Activated CD4-positive, alpha-beta memory T cell treated with anti-CD3 and anti-CD28 coated beads for 36 hours (primary cell): ENCODE measurements around the gene MOB1B. TPM values are rescaled to one million over a fixed set of nuclear protein-coding genes. Genes with fewer than 3 reads are reported as not detected.

ENCODE experiments used
- CTCF ChIA-PET: fragments of 350-600 bp; sonication (Branson Sonifier 250); formaldehyde crosslinking; loops from one replicate; lab custom pipeline; 2021; ENCODE audit warnings: antibody characterized with exemption, inconsistent platforms; lab: Charles Lee
- POLR2A ChIA-PET: fragments of 350-600 bp; sonication (Branson Sonifier 250); formaldehyde crosslinking; loops from one replicate; lab custom pipeline; 2021; ENCODE audit warnings: antibody characterized with exemption; lab: Charles Lee
- DNase-seq: peaks from one replicate; pipeline ENCODE4 v3.0.0-alpha.2; 2020
- H3K27ac Mint-ChIP-seq: one replicate; pipeline ENCODE4 v1.8.0; 2021; ENCODE audit warnings: mixed read lengths
- H3K27me3 Mint-ChIP-seq: one replicate; pipeline ENCODE4 v1.8.0; 2021; ENCODE audit warnings: mixed read lengths
- H3K36me3 Mint-ChIP-seq: one replicate; pipeline ENCODE4 v1.8.0; 2021; ENCODE audit warnings: mixed read lengths
- H3K4me1 Mint-ChIP-seq: one replicate; pipeline ENCODE4 v1.8.0; 2021; ENCODE audit warnings: low read depth, mixed read lengths
- H3K4me3 Mint-ChIP-seq: one replicate; pipeline ENCODE4 v1.8.0; 2021; ENCODE audit warnings: mild to moderate bottlenecking, mixed read lengths
- H3K9me3 Mint-ChIP-seq: one replicate; pipeline ENCODE4 v1.8.0; 2021; ENCODE audit warnings: mixed read lengths
- intact Hi-C: fragments of 100-400 bp; cut with micrococcal nuclease; formaldehyde crosslinking; loops from one replicate; pipeline ENCODE4 v1.15.1; 2023
- total RNA-seq, 2 experiments: library from RNA; stranded (reverse); gene quantifications; one replicate each; pipeline ENCODE4 v1.2.3, GENCODE V29; 2021

The MOB1B gene
- total RNA-seq, 2 experiments from 2014 or later: 18.6 to 19.9 TPM

- no peaks in the 10 kb centered on the region for H3K27me3 Mint-ChIP-seq
- ChIA-PET POLR2A (no interaction called here), CTCF (no interaction called here)
- intact Hi-C loops: no loop called here
- H3K9me3 Mint-ChIP-seq: no peaks in the 10 kb centered on the region
- H3K4me1 Mint-ChIP-seq: no peaks in the 10 kb centered on the region
- peaks cover 3% of the 10 kb centered on the region for H3K36me3 Mint-ChIP-seq
- H3K4me3 Mint-ChIP-seq: no peak overlapping the region
- no peak for DNase-seq
- no peak overlapping the region for H3K27ac Mint-ChIP-seq
Measured at GRCh38 chr4:70976252-70976651, 74.1 kb downstream of the MOB1B start.

- intact Hi-C loops: no loop called here
- CTCF ChIA-PET: no interaction called here
- Mint-ChIP-seq H3K9me3 (no peaks in the 10 kb centered on the region), H3K4me3 (no peak overlapping the region), H3K36me3 (no peaks in the 10 kb centered on the region), H3K27ac (no peak overlapping the region), H3K4me1 (no peaks in the 10 kb centered on the region), H3K27me3 (no peaks in the 10 kb centered on the region)
- DNase-seq: no peak
- POLR2A ChIA-PET: no interaction called here
Measured at GRCh38 chr4:70979445-70980008, 77.4 kb downstream of the MOB1B start.

- Mint-ChIP-seq H3K9me3 (no peaks in the 10 kb centered on the region), H3K27ac (no peak overlapping the region), H3K4me3 (no peak overlapping the region), H3K27me3 (no peaks in the 10 kb centered on the region), H3K36me3 (no peaks in the 10 kb centered on the region), H3K4me1 (no peaks in the 10 kb centered on the region)
- POLR2A ChIA-PET: no interaction called here
- DNase-seq: no peak
- CTCF ChIA-PET: no interaction called here
- intact Hi-C loops: no loop called here
Measured at GRCh38 chr4:70980196-70980595, 78.0 kb downstream of the MOB1B start.

GRCh38 chr4:70984106-70984505 is 81.9 kb downstream of the MOB1B start:
- H3K4me1 Mint-ChIP-seq: no peaks in the 10 kb centered on the region
- no peaks in the 10 kb centered on the region for H3K9me3 Mint-ChIP-seq
- no peak overlapping the region for H3K4me3 Mint-ChIP-seq
- H3K27me3 Mint-ChIP-seq: no peaks in the 10 kb centered on the region
- no peak for DNase-seq
- POLR2A ChIA-PET: no interaction called here
- CTCF ChIA-PET: interaction anchor here (1.0 kb wide), 1 partner anchor 9 kb away, joined by 3 read pairs; the partner anchor contains the start of gene DCK
- H3K27ac Mint-ChIP-seq: no peak overlapping the region
- intact Hi-C loops: no loop called here
- H3K36me3 Mint-ChIP-seq: no peaks in the 10 kb centered on the region

- Mint-ChIP-seq H3K9me3 (no peaks in the 10 kb centered on the region), H3K36me3 (no peaks in the 10 kb centered on the region), H3K4me1 (no peaks in the 10 kb centered on the region), H3K27me3 (no peaks in the 10 kb centered on the region), H3K27ac (no peak overlapping the region), H3K4me3 (no peak overlapping the region)
- intact Hi-C loops: no loop called here
- ChIA-PET CTCF (no interaction called here), POLR2A (no interaction called here)
- no peak for DNase-seq
Measured at GRCh38 chr4:70984589-70984988, 82.4 kb downstream of the MOB1B start.

- intact Hi-C loops: loop anchor here (5.0 kb wide), 1 partner anchor 196 kb away; no protein-coding TSS in a partner anchor
- Mint-ChIP-seq H3K27me3 (no peaks in the 10 kb centered on the region), H3K4me3 (no peak overlapping the region), H3K27ac (no peak overlapping the region), H3K36me3 (peaks cover 3% of the 10 kb centered on the region), H3K4me1 (peaks cover 22% of the 10 kb centered on the region), H3K9me3 (no peaks in the 10 kb centered on the region)
- no peak for DNase-seq
- ChIA-PET POLR2A (no interaction called here), CTCF (no interaction called here)
Measured at GRCh38 chr4:70991596-70991995, 89.4 kb downstream of the MOB1B start.

- intact Hi-C loops: loop anchor here (5.0 kb wide), 1 partner anchor 195 kb away; no protein-coding TSS in a partner anchor
- H3K27ac Mint-ChIP-seq: peak overlapping the region; percentile 83
- H3K36me3 Mint-ChIP-seq: peaks cover 3% of the 10 kb centered on the region
- no peaks in the 10 kb centered on the region for H3K27me3 Mint-ChIP-seq
- H3K4me1 Mint-ChIP-seq: peaks cover 31% of the 10 kb centered on the region
- CTCF ChIA-PET: interaction anchor here (1.2 to 8.1 kb wide), 3 partner anchors 9 to 154 kb away, joined by 3 to 69 read pairs (median 6); no protein-coding TSS in a partner anchor
- H3K4me3 Mint-ChIP-seq: peak overlapping the region; percentile 91
- no peaks in the 10 kb centered on the region for H3K9me3 Mint-ChIP-seq
- DNase-seq: peak; percentile 36
- POLR2A ChIA-PET: interaction anchor here (1.5 to 1.7 kb wide), 4 partner anchors 9 to 304 kb away, joined by 4 to 12 read pairs (median 6); partner anchors contain the start of genes GRSF1 and UTP3
Measured at GRCh38 chr4:70992391-70992881, 90.3 kb downstream of the MOB1B start.

- Mint-ChIP-seq H3K27ac (peak within 1 kb of the TSS; percentile 83), H3K4me1 (peaks cover 35% of the 10 kb centered on the region), H3K9me3 (no peaks in the 10 kb centered on the region), H3K27me3 (no peaks in the 10 kb centered on the region), H3K4me3 (peak within 1 kb of the TSS; percentile 91), H3K36me3 (peaks cover 7% of the 10 kb centered on the region)
- ChIA-PET POLR2A (interaction anchor here (0.7 to 1.8 kb wide), 8 partner anchors 8 to 306 kb away, joined by 3 to 12 read pairs (median 4); partner anchors contain the start of genes GRSF1 and UTP3), CTCF (interaction anchor here (1.2 to 8.1 kb wide), 5 partner anchors 10 to 392 kb away, joined by 3 to 69 read pairs (median 6); partner anchors contain the start of gene GRSF1)
- DNase-seq: peak; percentile 91
- intact Hi-C loops: loop anchor here (1.0 to 5.0 kb wide), 6 partner anchors 13 to 305 kb away; partner anchors contain the start of genes GRSF1, MOB1B and UTP3
Measured at GRCh38 chr4:70993181-70994068, 91.3 kb downstream of the MOB1B start, which contains the start of gene DCK. Gene DCK (plus strand): TSS chr4:70993649. CDS start chr4:70993836, 187 bp downstream.

GRCh38 chr4:70994069-70994366 is 91.8 kb downstream of the MOB1B start:
- Mint-ChIP-seq H3K4me1 (peaks cover 39% of the 10 kb centered on the region), H3K36me3 (peaks cover 11% of the 10 kb centered on the region), H3K27me3 (no peaks in the 10 kb centered on the region), H3K27ac (peak overlapping the region; percentile 83), H3K4me3 (peak overlapping the region; percentile 91), H3K9me3 (no peaks in the 10 kb centered on the region)
- POLR2A ChIA-PET: interaction anchor here (0.7 to 1.8 kb wide), 8 partner anchors 8 to 307 kb away, joined by 3 to 12 read pairs (median 4); partner anchors contain the start of genes GRSF1 and UTP3
- intact Hi-C loops: loop anchor here (5.0 kb wide), 1 partner anchor 193 kb away; no protein-coding TSS in a partner anchor
- CTCF ChIA-PET: interaction anchor here (1.3 to 8.1 kb wide), 4 partner anchors 15 to 392 kb away, joined by 4 to 69 read pairs (median 6); partner anchors contain the start of gene GRSF1
- DNase-seq: no peak

GRCh38 chr4:70994387-70995099 is 92.4 kb downstream of the MOB1B start:
- Mint-ChIP-seq H3K9me3 (peaks cover under 1% of the 10 kb centered on the region), H3K27me3 (no peaks in the 10 kb centered on the region), H3K36me3 (peaks cover 17% of the 10 kb centered on the region), H3K27ac (peak overlapping the region; percentile 83), H3K4me1 (peaks cover 44% of the 10 kb centered on the region), H3K4me3 (peak overlapping the region; percentile 91)
- intact Hi-C loops: loop anchor here (5.0 kb wide), 1 partner anchor 193 kb away; no protein-coding TSS in a partner anchor
- no peak for DNase-seq
- POLR2A ChIA-PET: interaction anchor here (0.5 to 2.0 kb wide), 4 partner anchors 156 to 317 kb away, joined by 3 to 7 read pairs (median 4); no protein-coding TSS in a partner anchor
- CTCF ChIA-PET: interaction anchor here (1.4 to 8.1 kb wide), 2 partner anchors 14 to 393 kb away, joined by 4 to 69 read pairs; no protein-coding TSS in a partner anchor

- CTCF ChIA-PET: interaction anchor here (0.8 to 8.1 kb wide), 4 partner anchors 9 to 189 kb away, joined by 3 to 69 read pairs (median 4); no protein-coding TSS in a partner anchor
- POLR2A ChIA-PET: interaction anchor here (1.3 to 2.0 kb wide), 2 partner anchors 9 to 157 kb away, joined by 5 to 6 read pairs; no protein-coding TSS in a partner anchor
- Mint-ChIP-seq H3K36me3 (peaks cover 31% of the 10 kb centered on the region), H3K4me1 (peaks cover 58% of the 10 kb centered on the region), H3K4me3 (peak overlapping the region; percentile 91), H3K27me3 (no peaks in the 10 kb centered on the region), H3K27ac (peak overlapping the region; percentile 83), H3K9me3 (peaks cover 2% of the 10 kb centered on the region)
- intact Hi-C loops: no loop called here
- DNase-seq: peak; percentile 47
Measured at GRCh38 chr4:70996018-70996360, 93.8 kb downstream of the MOB1B start.
